HK-2 (cell line): ENCODE data around the gene VEZF1.

ENCODE experiments used
- DNase-seq: peaks from one replicate; pipeline ENCODE4 v3.0.0-alpha.2; 2018; ENCODE audit not compliant: unreplicated experiment

The VEZF1 gene

GRCh38 chr17:57949649-57950048 lies 38.4 kb downstream of the VEZF1 start:
- no peak for DNase-seq

DNA sequence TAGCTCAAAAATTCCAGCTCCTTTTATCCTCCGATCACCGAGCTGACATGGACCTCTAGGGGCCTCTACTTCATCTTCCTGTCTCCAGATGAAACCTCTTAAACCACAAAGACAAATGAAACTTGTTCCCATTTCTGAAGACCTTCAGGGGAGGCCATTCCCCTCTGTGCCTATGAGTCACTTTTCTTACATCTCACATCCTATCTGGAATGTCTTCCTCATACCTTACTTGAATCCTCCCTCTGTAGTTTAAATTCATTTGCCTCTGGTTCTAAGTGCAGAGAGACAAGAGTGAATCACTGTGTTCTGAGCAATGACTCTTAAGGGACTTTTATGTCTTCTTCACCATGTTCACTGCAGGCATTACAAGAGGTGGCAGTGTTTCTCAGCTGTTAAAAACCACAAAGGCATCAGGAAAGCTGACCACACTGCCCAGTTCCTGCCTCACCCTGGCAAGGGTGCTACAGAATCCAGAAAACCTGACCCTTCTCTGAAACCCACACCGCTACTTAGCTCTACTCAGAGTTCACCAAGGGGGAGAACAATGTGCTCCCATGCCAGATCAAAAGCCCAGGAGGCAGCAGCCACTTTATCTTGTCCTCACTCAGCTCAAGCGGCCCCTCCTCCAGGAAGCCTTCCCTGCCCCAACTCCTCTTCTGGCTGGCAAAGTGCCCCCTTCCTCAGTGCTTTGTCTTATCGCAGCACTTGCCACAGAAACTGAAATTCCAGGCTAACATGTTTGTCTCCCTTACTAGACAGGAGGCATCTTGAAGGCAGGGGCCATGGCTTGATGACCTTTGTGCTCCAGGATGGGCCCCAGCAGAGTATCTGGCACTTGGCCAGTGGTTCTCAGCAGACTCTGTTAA lies 39.3 kb downstream of the VEZF1 start:
- peak; percentile 83 for DNase-seq

DNA sequence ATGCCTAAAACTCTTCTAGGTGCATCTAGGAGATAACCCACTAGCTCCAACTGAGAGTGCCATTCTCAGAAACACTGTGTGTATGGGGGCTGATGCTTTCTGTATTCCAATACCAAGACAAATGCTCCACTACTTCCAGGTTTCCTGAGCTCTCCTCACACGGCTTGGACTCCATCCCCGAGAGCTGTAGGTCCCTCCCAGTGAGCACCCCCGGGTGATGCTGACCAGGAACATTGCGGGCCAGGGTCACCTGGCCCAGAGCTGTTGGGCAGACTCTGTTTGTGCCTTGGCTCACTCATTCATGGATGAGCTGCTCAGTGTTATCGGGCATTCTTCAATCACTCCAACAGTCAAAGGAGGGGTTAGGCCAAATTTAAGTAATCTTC lies 39.9 kb downstream of the VEZF1 start:
- DNase-seq: no peak

- no peak for DNase-seq
These were observed 40.7 kb downstream of the VEZF1 start for GRCh38 chr17:57947369-57947768.

- no peak for DNase-seq
These were observed 41.2 kb downstream of the VEZF1 start for GRCh38 chr17:57946798-57947358.

GRCh38 chr17:57945996-57946797 lies 41.9 kb downstream of the VEZF1 start:
- no peak for DNase-seq

- DNase-seq: no peak
These were observed 43.1 kb downstream of the VEZF1 start for GRCh38 chr17:57944908-57945307.

GRCh38 chr17:57943645-57944044 lies 44.4 kb downstream of the VEZF1 start:
- no peak for DNase-seq

DNA sequence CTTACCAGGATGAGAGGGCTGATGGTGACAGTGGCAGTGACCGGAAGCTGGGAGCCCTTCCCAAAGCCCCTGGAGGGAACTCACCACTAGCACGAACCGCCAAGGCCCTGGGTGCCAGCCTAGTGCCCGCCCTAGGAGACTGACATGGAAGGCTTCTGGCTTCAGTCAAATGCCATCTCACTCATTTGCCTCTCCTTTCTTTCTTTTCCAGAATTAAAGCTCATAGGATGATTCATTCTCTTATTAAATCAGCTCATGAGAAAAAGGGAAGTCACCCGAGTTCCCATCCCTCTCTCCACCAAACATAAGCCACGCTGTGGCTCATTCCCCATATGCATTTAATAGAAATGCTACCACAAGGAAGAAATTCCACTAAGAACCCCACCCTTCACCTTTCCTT lies 44.9 kb downstream of the VEZF1 start:
- DNase-seq: no peak

GRCh38 chr17:57941384-57942370 lies 46.4 kb downstream of the VEZF1 start:
- DNase-seq: no peak

DNA sequence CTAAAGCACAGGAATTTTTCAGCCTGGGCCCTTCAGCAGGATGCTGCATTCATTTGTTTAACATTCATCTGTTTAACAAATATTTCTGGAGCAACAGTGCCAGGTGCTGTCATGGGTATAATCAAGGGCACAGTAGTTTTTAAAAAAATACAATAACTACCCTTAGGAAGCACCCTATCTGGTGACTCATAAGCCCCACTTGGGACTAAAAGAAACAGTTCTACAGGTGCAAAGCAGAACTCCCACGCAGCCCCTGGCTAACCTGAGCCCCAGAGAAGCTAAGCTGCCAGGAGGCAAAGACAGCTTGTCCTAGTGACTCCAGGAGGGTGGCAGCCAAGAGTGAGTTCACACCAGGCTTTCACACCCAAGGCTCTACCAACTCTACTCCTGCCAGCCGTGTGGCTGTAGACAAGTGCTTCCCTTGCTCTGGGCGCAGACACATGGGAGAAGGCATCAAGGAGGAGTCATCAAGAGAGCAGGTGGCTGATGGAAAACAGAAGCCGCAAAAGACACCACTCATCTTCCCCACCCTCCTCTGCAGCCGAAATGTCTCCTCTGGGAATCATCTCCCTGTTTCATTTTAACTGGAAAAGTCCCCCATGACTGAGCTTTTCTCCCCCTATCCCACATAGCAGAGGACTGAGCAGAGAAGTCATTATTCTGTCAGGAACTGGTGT lies 47.3 kb downstream of the VEZF1 start:
- DNase-seq: no peak

GRCh38 chr17:57940231-57940630 lies 47.8 kb downstream of the VEZF1 start:
- DNase-seq: no peak

GRCh38 chr17:57939797-57940196 lies 48.3 kb downstream of the VEZF1 start:
- DNase-seq: no peak

DNA sequence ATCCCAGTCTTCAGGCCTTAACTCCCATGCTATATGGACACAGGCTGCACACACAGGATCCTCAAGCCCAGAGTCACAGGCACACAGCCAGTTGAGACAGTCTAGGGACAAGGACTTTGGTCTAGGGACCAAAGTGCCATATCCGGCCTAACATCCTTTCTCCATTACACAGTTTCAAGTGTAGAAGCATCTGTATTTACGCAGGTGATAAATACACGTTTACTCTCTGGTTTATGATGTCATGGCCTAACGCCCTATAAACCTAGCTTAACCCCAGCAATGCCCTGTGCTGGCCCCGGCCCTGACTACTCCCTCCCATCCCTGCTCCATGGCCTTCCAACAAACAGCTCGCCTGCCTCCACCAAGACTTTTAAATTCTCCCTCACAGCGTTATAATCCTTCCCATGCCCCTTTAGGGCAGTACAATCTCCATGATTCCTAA lies 50.0 kb downstream of the VEZF1 start:
- DNase-seq: no peak

- DNase-seq: no peak
These were observed 50.6 kb downstream of the VEZF1 start for GRCh38 chr17:57937492-57937891.

DNA sequence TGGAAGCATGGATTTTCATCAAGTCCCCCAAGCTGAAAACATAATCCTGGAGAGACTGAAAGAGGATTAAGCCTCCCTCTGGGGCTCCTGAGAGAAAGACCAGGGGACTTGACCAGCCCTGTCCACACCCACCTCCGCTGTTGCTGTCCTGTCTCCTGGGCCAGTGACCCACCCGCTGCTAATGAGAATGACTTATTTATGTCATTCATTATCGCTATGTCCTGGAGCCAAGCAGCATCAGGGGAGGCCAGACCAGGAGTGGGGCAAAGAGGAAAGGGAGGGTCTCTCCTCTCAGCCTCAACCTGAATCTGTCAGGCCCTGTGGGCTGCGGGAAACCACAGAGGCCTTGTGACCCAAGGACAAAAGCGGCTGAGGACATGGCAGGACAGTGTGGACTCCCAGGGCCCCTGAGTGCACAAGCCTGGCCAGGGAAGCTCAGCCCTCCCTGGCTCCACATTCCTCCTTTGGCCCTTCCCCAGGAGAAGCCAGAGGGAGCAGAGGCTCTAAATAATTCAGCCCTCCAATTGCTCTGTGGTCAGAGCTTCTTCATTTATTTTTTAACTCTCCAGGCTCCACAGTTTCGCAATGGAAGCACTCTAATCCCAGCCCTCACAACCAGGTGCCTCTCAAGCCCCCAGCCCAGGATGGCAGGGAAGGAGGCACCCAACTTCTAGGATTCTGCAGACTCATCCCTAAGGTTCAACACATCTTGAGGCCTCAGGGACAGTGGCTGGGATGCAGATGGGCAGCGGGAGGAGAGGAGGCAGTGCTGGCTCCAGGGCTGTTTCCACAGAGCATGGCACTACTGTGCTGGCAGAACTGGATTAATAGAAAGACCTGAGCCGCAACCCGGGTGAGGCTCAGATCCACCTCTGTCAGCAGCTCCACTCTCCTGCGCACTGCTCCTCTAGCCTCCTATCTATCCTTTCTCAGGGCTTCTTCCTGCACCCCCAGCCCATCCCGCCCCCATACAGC lies 51.9 kb downstream of the VEZF1 start:
- DNase-seq: no peak

DNA sequence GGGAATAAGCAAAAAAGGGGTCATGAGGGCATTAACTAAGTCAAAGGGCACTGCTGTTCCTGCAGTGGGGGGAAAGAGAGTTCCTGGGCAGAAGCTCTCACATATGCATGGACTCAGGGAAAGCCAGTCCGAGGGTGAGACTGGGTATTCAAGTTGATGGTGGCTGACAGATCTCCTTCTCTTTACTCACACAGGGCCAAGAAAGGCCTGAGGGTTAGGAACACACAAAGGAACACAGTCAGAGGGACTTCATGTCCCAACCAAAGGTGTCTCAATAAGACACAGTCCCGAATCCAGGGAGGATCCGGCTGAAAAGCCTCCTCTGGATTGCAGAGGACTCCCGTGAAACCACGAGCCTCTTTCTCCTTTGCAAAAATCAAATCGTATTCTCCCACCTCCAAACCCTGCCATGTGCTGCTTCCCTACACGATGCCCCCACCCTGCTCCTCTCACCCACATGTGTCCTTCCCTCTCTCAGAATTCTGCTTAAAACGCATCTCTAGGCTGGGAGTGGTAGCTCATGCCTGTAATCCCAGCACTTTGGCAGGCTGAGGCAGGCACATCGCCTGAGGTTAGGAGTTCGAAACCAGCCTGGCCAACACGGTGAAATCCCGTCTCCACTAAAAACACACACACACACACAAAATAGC lies 56.4 kb downstream of the VEZF1 start:
- no peak for DNase-seq

GRCh38 chr17:57930239-57930638 lies 57.8 kb downstream of the VEZF1 start:
- no peak for DNase-seq

GRCh38 chr17:57929386-57929785 lies 58.7 kb downstream of the VEZF1 start:
- DNase-seq: no peak
